ENCODE data around the gene TIGD2.

TIGD2 gene

GRCh38 chr4:89071311-89071710 lies 40.0 kb upstream of the TIGD2 start:
- no peaks in the 10 kb centered on the region for H3K36me3 ChIP-seq
- no peaks in the 10 kb centered on the region for H3K4me1 ChIP-seq
- H3K27me3 ChIP-seq: no peaks in the 10 kb centered on the region
- no peaks in the 10 kb centered on the region for H3K9me3 ChIP-seq
- H3K27ac ChIP-seq: no peak overlapping the region
- TF ChIP-seq CTCF (IDR thresholded peaks at IDR 0.05): no peak
- no peak overlapping the region for H3K4me3 ChIP-seq
- intact Hi-C loops (cut with DNase I; ENCODE audit: low total_unique reads): no loop called here
- no peak for DNase-seq

- no peak for TF ChIP-seq CTCF (IDR thresholded peaks at IDR 0.05)
- intact Hi-C loops (cut with DNase I; ENCODE audit: low total_unique reads): no loop called here
- Histone ChIP-seq H3K27ac (no peak overlapping the region), H3K4me3 (no peak overlapping the region), H3K36me3 (peaks cover 0 to 2% (median 0%) of the 10 kb centered on the region in 3 donors), H3K27me3 (no peaks in the 10 kb centered on the region), H3K4me1 (no peaks in the 10 kb centered on the region), H3K9me3 (peaks cover 0 to 5% (median 0%) of the 10 kb centered on the region in 3 donors)
- no peak for DNase-seq
These were observed 38.4 kb upstream of the TIGD2 start for GRCh38 chr4:89072921-89073320.

GRCh38 chr4:89077761-89078160 lies 33.6 kb upstream of the TIGD2 start:
- no peak for TF ChIP-seq CTCF (IDR thresholded peaks at IDR 0.05)

GRCh38 chr4:89078300-89078699 lies 33.0 kb upstream of the TIGD2 start:
- no peak for DNase-seq
- H3K36me3 ChIP-seq: peaks cover 0 to 4% (median 0%) of the 10 kb centered on the region in 3 donors
- H3K27ac ChIP-seq: no peak overlapping the region
- TF ChIP-seq CTCF (IDR thresholded peaks at IDR 0.05): no peak
- no peaks in the 10 kb centered on the region for H3K4me1 ChIP-seq
- no peak overlapping the region for H3K4me3 ChIP-seq
- H3K27me3 ChIP-seq: no peaks in the 10 kb centered on the region
- H3K9me3 ChIP-seq: peaks cover 0 to 11% (median 5%) of the 10 kb centered on the region in 3 donors
- intact Hi-C loops (cut with DNase I; ENCODE audit: low total_unique reads): no loop called here

More at GRCh38 chr4:89077761-89078160, 33.6 kb upstream of the TIGD2 start:
- H3K9me3 ChIP-seq: peaks cover 0 to 11% (median 5%) of the 10 kb centered on the region in 3 donors
- no peak for DNase-seq
- no peaks in the 10 kb centered on the region for H3K4me1 ChIP-seq
- intact Hi-C loops (cut with DNase I; ENCODE audit: low total_unique reads): no loop called here
- no peaks in the 10 kb centered on the region for H3K27me3 ChIP-seq
- no peak overlapping the region for H3K4me3 ChIP-seq
- no peak overlapping the region for H3K27ac ChIP-seq
- peaks cover 0 to 4% (median 0%) of the 10 kb centered on the region in 3 donors for H3K36me3 ChIP-seq

- no peak overlapping the region for H3K27ac ChIP-seq
- H3K4me1 ChIP-seq: no peaks in the 10 kb centered on the region
- no peaks in the 10 kb centered on the region for H3K27me3 ChIP-seq
- no peaks in the 10 kb centered on the region for H3K9me3 ChIP-seq
- intact Hi-C loops (cut with DNase I; ENCODE audit: low total_unique reads): no loop called here
- no peaks in the 10 kb centered on the region for H3K36me3 ChIP-seq
- no peak for DNase-seq
- H3K4me3 ChIP-seq: no peak overlapping the region
- no peak for TF ChIP-seq CTCF (IDR thresholded peaks at IDR 0.05)
These were observed 12.3 kb upstream of the TIGD2 start for GRCh38 chr4:89099034-89099433.

- no peak overlapping the region for H3K27ac ChIP-seq
- no peaks in the 10 kb centered on the region for H3K27me3 ChIP-seq
- no peaks in the 10 kb centered on the region for H3K9me3 ChIP-seq
- no peak for TF ChIP-seq CTCF (IDR thresholded peaks at IDR 0.05)
- H3K36me3 ChIP-seq: no peaks in the 10 kb centered on the region
- no peak overlapping the region for H3K4me3 ChIP-seq
- intact Hi-C loops (cut with DNase I; ENCODE audit: low total_unique reads): no loop called here
- H3K4me1 ChIP-seq: no peaks in the 10 kb centered on the region
- DNase-seq: no peak
These were observed 11.9 kb upstream of the TIGD2 start for GRCh38 chr4:89099471-89099870.

Measured in tibial artery (tissue), 4 donors.